Measurements from ENCODE around the gene SETD1A. TPM values are rescaled to one million over a fixed set of nuclear protein-coding genes. Genes with fewer than 3 reads are reported as not detected.

SETD1A gene
- 0.96 and 1.4 TPM in 2 replicates for total RNA-seq

GRCh38 chr16:30957456-30958174, at the start of gene SETD1A:
SETD1A (plus strand) TSS chr16:30957754; CDS start chr16:30958732, 978 bp downstream.

GRCh38 chr16:30923554-30924075, 33.9 kb upstream of the SETD1A start, which contains the start of gene FBXL19:
FBXL19 (plus strand) TSS chr16:30923572; CDS start chr16:30925755, 2,183 bp downstream.

GRCh38 chr16:30948667-30949649, 8.6 kb upstream of the SETD1A start, which contains the start of gene ORAI3:
ORAI3 (plus strand) TSS chr16:30949068; CDS start chr16:30949290, 222 bp downstream.

GRCh38 chr16:30984669-30985400, 27.3 kb downstream of the SETD1A start, which contains the start of gene HSD3B7:
HSD3B7 (plus strand) TSS chr16:30985207; CDS start chr16:30985659, 452 bp downstream.

GRCh38 chr16:31010585-31011325, 53.2 kb downstream of the SETD1A start, which contains the start of gene STX1B:
STX1B (minus strand) TSS chr16:31010638; CDS start chr16:31010396, 242 bp downstream.

GRCh38 chr16:31032736-31033708, 75.5 kb downstream of the SETD1A start, which contains the start of gene STX4:
STX4 (plus strand) TSS chr16:31033558; CDS start chr16:31033806, 248 bp downstream.

Other genes with a start within 250 kb of the SETD1A start
- 14.9 and 18.2 TPM in 2 replicates for gene PHKG2, start 209.3 kb upstream of the SETD1A start, total RNA-seq
- gene CFAP119, start 195.7 kb upstream of the SETD1A start, total RNA-seq: 1.4 and 2.7 TPM in 2 replicates
- gene RNF40, start 195.4 kb upstream of the SETD1A start, total RNA-seq: 69.9 and 93.6 TPM in 2 replicates
- gene ZNF629, start 170.5 kb upstream of the SETD1A start, total RNA-seq: 5.4 and 6.7 TPM in 2 replicates
- gene BCL7C, start 63.7 kb upstream of the SETD1A start, total RNA-seq: 28.5 and 51.0 TPM in 2 replicates
- 1.2 and 1.7 TPM in 2 replicates for gene CTF1, start 61.1 kb upstream of the SETD1A start, total RNA-seq
- gene FBXL19, start 34.2 kb upstream of the SETD1A start, total RNA-seq: 13.5 and 17.1 TPM in 2 replicates
- gene ORAI3, start 8.7 kb upstream of the SETD1A start, total RNA-seq: 21.9 and 50.5 TPM in 2 replicates
- 12.8 and 17.5 TPM in 2 replicates for gene HSD3B7, start 27.5 kb downstream of the SETD1A start, total RNA-seq
- 0.19 and 0.28 TPM in 2 replicates for gene STX1B, start 52.9 kb downstream of the SETD1A start, total RNA-seq
- 17.8 and 19.6 TPM in 2 replicates for gene STX4, start 75.8 kb downstream of the SETD1A start, total RNA-seq
- 6.2 and 10.9 TPM in 2 replicates for gene ZNF668, start 116.5 kb downstream of the SETD1A start, total RNA-seq
- 12.7 and 14.6 TPM in 2 replicates for gene ZNF646, start 116.7 kb downstream of the SETD1A start, total RNA-seq
- 1.9 and 5.4 TPM in 2 replicates for gene PRSS53, start 131.2 kb downstream of the SETD1A start, total RNA-seq
- 134 and 306 TPM in 2 replicates for gene VKORC1, start 137.0 kb downstream of the SETD1A start, total RNA-seq
- gene BCKDK, start 150.6 kb downstream of the SETD1A start, total RNA-seq: 18.0 and 24.2 TPM in 2 replicates
- 29.7 and 35.2 TPM in 2 replicates for gene KAT8, start 159.9 kb downstream of the SETD1A start, total RNA-seq
- gene PRSS8, start 178.0 kb downstream of the SETD1A start, total RNA-seq: not detected in 2 replicates
- gene PRSS36, start 192.3 kb downstream of the SETD1A start, total RNA-seq: 0.38 and 0.85 TPM in 2 replicates
- gene FUS, start 222.4 kb downstream of the SETD1A start, total RNA-seq: 37.8 and 90.7 TPM in 2 replicates
- 26.2 and 40.5 TPM in 2 replicates for gene PYCARD, start 245.0 kb downstream of the SETD1A start, total RNA-seq